ENCODE results near the gene SLC36A1. TPM values are rescaled to one million over a fixed set of nuclear protein-coding genes. Genes with fewer than 3 reads are reported as not detected.

Gene SLC36A1
- total and polyA plus RNA-seq, 2 of the 8 experiments (the other 6 are each of a cell fraction or from before 2014, with no cell fraction given) = 6.6 to 9.6 TPM

- H3K79me2 ChIP-seq (ENCODE audit: control insufficient read depth in 1 of 2, insufficient read depth in 2 of 2, low read length in 2 of 2) = no peaks in the 10 kb centered on the region
- POLR2A ChIA-PET (ENCODE audit: partially characterized antibody) = interaction anchor here (1.0 kb wide), 1 partner anchor 221 kb away, joined by 3 read pairs; the partner anchor contains the start of gene ATOX1
- no peak overlapping the region for H4K91ac ChIP-seq (replicated peaks; ENCODE audit: insufficient read length, low read length)
- H3K4me3 ChIP-seq (ENCODE audit: extremely low read depth in 1 of 4, insufficient read depth in 2 of 4, low read depth in 3 of 4, low read length in 4 of 4) = no peak overlapping the region
- no peak overlapping the region for H2BK15ac ChIP-seq (ENCODE audit: low read length)
- peaks cover 0 to 6% (median 2%) of the 10 kb centered on the region in 4 experiments; a peak in 4 of 7 replicates for H3K4me1 ChIP-seq (replicated peaks in 1 of 4; ENCODE audit: control insufficient read depth in 3 of 4, insufficient read depth in 4 of 4, low read length in 3 of 4)
- no peak overlapping the region for H3K18ac ChIP-seq (ENCODE audit: extremely low read depth, low read length)
- no peak for DNase-seq (ENCODE audit: low read depth in 1 of 2, low spot score in 2 of 2)
- no peak overlapping the region for H2BK12ac ChIP-seq (ENCODE audit: low read depth, low read length)
- H3K56ac ChIP-seq (replicated peaks; ENCODE audit: insufficient read length, low read depth, low read length) = no peak overlapping the region
- H2AFZ ChIP-seq (ENCODE audit: low read length) = no peak overlapping the region
- no peak overlapping the region for H3K9ac ChIP-seq (replicated peaks in 1 of 4; ENCODE audit: extremely low read depth in 1 of 4, low read depth in 3 of 4, low read length in 3 of 4)
- no peaks in the 10 kb centered on the region for H3K9me3 ChIP-seq (ENCODE audit: insufficient read depth in 2 of 2, low read depth in 1 of 2, low read length in 1 of 2)
- FAIRE-seq = no peak
- no peak overlapping the region for H2BK5ac ChIP-seq (ENCODE audit: low read depth, low read length)
- no peak overlapping the region for H2BK120ac ChIP-seq (replicated peaks; ENCODE audit: low read depth, low read length)
- H3K79me1 ChIP-seq (ENCODE audit: low read depth, low read length) = no peaks in the 10 kb centered on the region
- H3K36me3 ChIP-seq (ENCODE audit: control insufficient read depth in 2 of 4, insufficient read depth in 4 of 4, low read length in 3 of 4) = no peaks in the 10 kb centered on the region
- H3K27ac ChIP-seq (ENCODE audit: low read depth, low read length) = no peak overlapping the region
- H4K20me1 ChIP-seq (replicated peaks in 1 of 2; ENCODE audit: control insufficient read depth in 1 of 2, insufficient read depth in 2 of 2, low read length in 2 of 2) = no peaks in the 10 kb centered on the region
- H4K5ac ChIP-seq (ENCODE audit: insufficient read length, low read depth, low read length) = no peak overlapping the region
- H3K4ac ChIP-seq (replicated peaks; ENCODE audit: insufficient read length, low read depth, low read length) = no peak overlapping the region
- 47 to 66% methylated on average over 2 to 4 of the region's 4 CpGs for WGBS, 2 experiments (ENCODE audit: extremely low coverage in 1 of 2, insufficient coverage in 1 of 2, insufficient read length in 1 of 2, insufficient replicate concordance in 2 of 2, low coverage in 1 of 2, low lambda C conversion rate in 2 of 2, missing lambda C conversion rate in 1 of 2)
- CTCF ChIA-PET (ENCODE audit: partially characterized antibody) = interaction anchor here (1.2 to 2.0 kb wide), 4 partner anchors 9 to 115 kb away, joined by 3 to 6 read pairs (median 4); no protein-coding TSS in a partner anchor
- no peak overlapping the region for H4K8ac ChIP-seq (ENCODE audit: extremely low read depth, insufficient read depth, low read length)
- peaks cover 1% of the 10 kb centered on the region; the same call in 1 of the 2 replicates for H3K23me2 ChIP-seq (ENCODE audit: low read depth, low read length)
- H3K23ac ChIP-seq (ENCODE audit: insufficient read length) = no peak overlapping the region
- no peak overlapping the region for H2BK20ac ChIP-seq (ENCODE audit: low read length)
- no peak overlapping the region for H3K14ac ChIP-seq (ENCODE audit: insufficient read length)
- H3K4me2 ChIP-seq (ENCODE audit: insufficient read depth in 1 of 2, low read depth in 2 of 2, low read length in 2 of 2) = no peak overlapping the region
- H3K27me3 ChIP-seq (replicated peaks in 1 of 4; ENCODE audit: control insufficient read depth in 3 of 4, extremely low read depth in 1 of 4, insufficient read depth in 3 of 4, low read length in 3 of 4) = no peaks in the 10 kb centered on the region
- H2AK5ac ChIP-seq (ENCODE audit: low read depth, low read length) = no peak overlapping the region
- TF ChIP-seq E2F6 (IDR thresholded peaks at IDR 0.05) (no peak), TEAD4 (IDR thresholded peaks at IDR 0.05; ENCODE audit: low read depth, low read length) (no peak), CBX5 (IDR thresholded peaks at IDR 0.05; ENCODE audit: low read depth, low read length) (no peak), EZH2 (IDR thresholded peaks at IDR 0.05; ENCODE audit: low read depth, low read length, severe bottlenecking) (no peak), YY1 (IDR thresholded peaks at IDR 0.05; ENCODE audit: low read depth, low read length) (no peak), SIN3A (conservative IDR thresholded peaks at IDR 0.05 in 1 of 2, IDR thresholded peaks at IDR 0.05 in 1 of 2; ENCODE audit: low read depth in 1 of 2, low read length in 2 of 2) (no peak), TAF1 (IDR thresholded peaks at IDR 0.05; ENCODE audit: low read depth, low read length) (no peak), BACH1 (IDR thresholded peaks at IDR 0.05; ENCODE audit: low read length) (no peak), NRF1 (IDR thresholded peaks at IDR 0.05; ENCODE audit: low read depth, low read length) (no peak), SUZ12 (IDR thresholded peaks at IDR 0.05; ENCODE audit: low read length) (no peak), KDM1A (IDR thresholded peaks at IDR 0.05; ENCODE audit: borderline replicate concordance, low read length) (no peak), GABPA (IDR thresholded peaks at IDR 0.05; ENCODE audit: borderline replicate concordance, insufficient read depth, low read length) (no peak), USF2 (IDR thresholded peaks at IDR 0.05; ENCODE audit: low read length) (no peak)
Measured at GRCh38 chr5:151537044-151537443, 89.6 kb downstream of the SLC36A1 start.
